HL-60 (cell line): ENCODE measurements around the gene ENDOG.

Source experiments
- DNase-seq, 2 experiments: peaks; one replicate each; pipeline ENCODE4 v3.0.0-alpha.2; 2010 to 2020; ENCODE audit warnings: low read depth in 1 of 2, low spot score in 1 of 2
- H3K27ac ChIP-seq: fragments of 250-450 bp; sonication (Bioruptor Pico); replicated peaks from 2 replicates; pipeline ENCODE4 v1.5.1; 2020; ENCODE audit warnings: mild to moderate bottlenecking, moderate library complexity
- H3K27me3 ChIP-seq: fragments of 250-450 bp; sonication (Bioruptor Pico); 2 replicates; pipeline ENCODE4 v1.5.1; 2021; ENCODE audit warnings: mild to moderate bottlenecking, moderate library complexity; ENCODE audit not compliant: insufficient read depth, poor library complexity, severe bottlenecking
- H3K4me3 ChIP-seq: replicated peaks from 2 replicates; pipeline ENCODE4 v1.5.1; 2011; ENCODE audit warnings: mild to moderate bottlenecking, control low read depth, low read length; ENCODE audit not compliant: insufficient read depth
- CTCF ChIP-seq: IDR thresholded peaks from one replicate; pipeline ENCODE4 v1.5.1; 2011; ENCODE audit warnings: low read length, control low read depth, inconsistent platforms; ENCODE audit not compliant: insufficient read depth
- GABPA ChIP-seq: IDR thresholded peaks from 2 replicates; pipeline ENCODE4 v1.6.1; 2012; ENCODE audit warnings: low read depth
- POLR2AphosphoS5 ChIP-seq: IDR thresholded peaks from 2 replicates; pipeline ENCODE4 v1.6.1; 2012; ENCODE audit warnings: low read depth
- REST ChIP-seq: IDR thresholded peaks from 2 replicates; pipeline ENCODE4 v1.6.1; 2012; ENCODE audit warnings: low read depth; ENCODE audit not compliant: insufficient replicate concordance
- SPI1 ChIP-seq: IDR thresholded peaks from 2 replicates; pipeline ENCODE4 v1.6.1; 2012; ENCODE audit warnings: low read depth, mild to moderate bottlenecking, borderline replicate concordance
- long read RNA-seq: library from polyadenylated mRNA; unstranded; transcript quantifications from one replicate; pipeline ENCODE4 v2.0.0, GENCODE V29; 2020

ENDOG gene
- long read RNA-seq, partial matches to known transcripts, result 0 of 1 reads
- long read RNA-seq, other reads (novel, unspliced or antisense), result 1 of 1 reads

- peak; percentile 92 to 98 for DNase-seq
- TF ChIP-seq GABPA (no peak), REST (peak; percentile 40), CTCF (peak; percentile 100), SPI1 (no peak), POLR2AphosphoS5 (peak; percentile 74)
- Histone ChIP-seq H3K27ac (peak within 1 kb of the TSS; percentile 73), H3K27me3 (no peaks in the 10 kb centered on the region), H3K4me3 (peak within 1 kb of the TSS; percentile 63)
Measured at GRCh38 chr9:128818099-128818838, at the start of gene ENDOG. Gene ENDOG (plus strand): TSS chr9:128818500. CDS start chr9:128818685, 185 bp downstream.

GRCh38 chr9:128768606-128769005 is 49.7 kb upstream of the ENDOG start:
- no peak overlapping the region for H3K27ac ChIP-seq
- no peak overlapping the region for H3K4me3 ChIP-seq
- DNase-seq, result no peak
- TF ChIP-seq SPI1 (no peak), REST (no peak), POLR2AphosphoS5 (no peak), GABPA (no peak), CTCF (no peak)
- no peaks in the 10 kb centered on the region for H3K27me3 ChIP-seq

- Histone ChIP-seq H3K4me3 (peak overlapping the region; percentile 99), H3K27ac (peak overlapping the region; percentile 90; the same call in 1 of the 2 replicates), H3K27me3 (no peaks in the 10 kb centered on the region)
- no peak for DNase-seq
- TF ChIP-seq REST (no peak), POLR2AphosphoS5 (no peak), SPI1 (no peak), CTCF (no peak), GABPA (no peak)
Measured at GRCh38 chr9:128770286-128771030, 47.8 kb upstream of the ENDOG start.
